Right ventricle myocardium inferior (tissue), 1 donor: ENCODE results near the gene DCD. TPM values are rescaled to one million over a fixed set of nuclear protein-coding genes. Genes with fewer than 3 reads are reported as not detected.

Experiments used
- ATAC-seq: fragments of 200-7000 bp; cut with Tn5 transposase; one replicate; pipeline ENCODE4 v1.9.1; 2020; ENCODE audit warnings: mild to moderate bottlenecking, moderate library complexity
- DNase-seq: peaks from one replicate; pipeline ENCODE4 v3.0.0; 2021; ENCODE audit errors: missing footprints
- intact Hi-C: fragments of 100-400 bp; cut with DNase I; formaldehyde crosslinking; loops from one replicate; pipeline ENCODE4 v1.11.0; 2022
- total RNA-seq: library from RNA; stranded (reverse); fragmentation: NEBNext Ultra II Directional; extraction: Animal tissue kit (Norgen Biotek cat#: 25700); gene quantifications from one replicate; pipeline ENCODE4 v1.2.1, GENCODE V29; 2021
- donor health status: DM: no; HTN: yes; CAD: no; lungs with severe emphysema.

Gene DCD
- total RNA-seq, 1 donor from 2014 or later, result not detected

DNA sequence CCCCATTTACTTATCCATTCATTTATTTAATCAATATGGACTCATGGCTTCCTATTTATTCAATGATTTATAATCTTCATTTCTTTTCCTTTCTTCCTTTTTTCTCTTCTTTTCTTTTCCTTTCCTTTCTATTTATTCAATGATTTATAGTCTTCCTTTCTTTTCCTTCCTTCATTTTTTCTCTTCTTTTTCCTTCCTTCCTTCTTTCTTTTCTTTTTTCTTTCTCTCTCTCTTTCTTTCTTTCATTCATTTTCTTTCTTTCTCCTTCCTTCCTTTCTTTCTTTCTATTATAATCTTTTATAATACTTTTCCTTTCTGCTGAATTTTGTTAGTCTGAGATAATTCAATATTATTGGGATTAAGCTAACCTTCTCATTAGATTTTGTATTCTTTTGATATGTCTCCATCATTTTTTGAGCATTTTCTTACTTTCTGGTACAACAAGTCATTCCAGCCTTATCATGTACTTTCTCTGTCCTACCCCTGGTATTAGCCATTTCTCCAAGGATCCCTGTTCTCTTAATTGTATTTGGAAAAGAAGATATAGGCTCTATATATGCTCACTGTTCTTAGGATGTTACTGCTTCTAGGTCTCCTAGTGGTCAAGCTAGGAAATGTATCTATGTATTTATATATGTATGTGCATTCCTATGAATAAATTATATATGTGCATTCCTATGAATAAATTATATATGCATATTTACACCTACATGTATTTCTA is 25.5 kb downstream of the DCD start:
- intact Hi-C loops, result no loop called here
- no peak for DNase-seq
- ATAC-seq, result no peak

DNA sequence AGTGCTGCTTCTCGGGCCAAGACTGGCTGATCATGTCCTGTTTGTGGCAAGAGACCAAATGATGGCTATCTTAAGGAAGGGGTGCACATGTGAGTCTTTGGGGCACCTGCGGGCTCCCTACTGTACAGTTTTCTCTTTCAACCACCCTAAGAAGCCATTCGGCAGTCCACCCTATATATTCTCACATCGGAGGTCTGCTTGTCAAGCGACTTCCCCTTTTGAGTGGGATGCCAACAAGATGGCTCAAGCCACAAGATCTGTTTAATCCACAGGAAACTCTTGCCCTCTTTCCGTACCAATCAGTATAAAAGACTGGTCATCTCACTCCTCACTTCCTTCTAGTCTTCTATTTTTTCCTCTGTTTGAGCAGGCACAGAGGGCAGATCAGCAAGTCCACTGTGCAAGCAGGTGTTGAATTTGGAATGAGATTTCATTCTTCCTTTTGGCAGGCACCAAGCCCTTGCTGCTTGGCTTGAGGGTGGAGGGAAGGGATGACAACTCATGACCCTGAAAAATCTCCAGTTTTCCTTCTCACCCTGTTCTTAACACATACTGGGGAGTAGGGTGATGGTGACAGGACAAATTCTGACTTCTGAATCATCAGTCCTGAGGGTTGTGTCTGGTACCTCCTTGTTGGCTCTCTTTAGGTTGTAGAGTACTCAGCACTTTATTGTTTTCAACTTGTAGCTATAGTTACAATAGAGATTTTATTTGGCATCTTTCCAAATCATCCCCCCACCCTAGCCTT is 31.1 kb downstream of the DCD start:
- ATAC-seq (no peak), DNase-seq (no peak)
- intact Hi-C loops, result no loop called here

DNA sequence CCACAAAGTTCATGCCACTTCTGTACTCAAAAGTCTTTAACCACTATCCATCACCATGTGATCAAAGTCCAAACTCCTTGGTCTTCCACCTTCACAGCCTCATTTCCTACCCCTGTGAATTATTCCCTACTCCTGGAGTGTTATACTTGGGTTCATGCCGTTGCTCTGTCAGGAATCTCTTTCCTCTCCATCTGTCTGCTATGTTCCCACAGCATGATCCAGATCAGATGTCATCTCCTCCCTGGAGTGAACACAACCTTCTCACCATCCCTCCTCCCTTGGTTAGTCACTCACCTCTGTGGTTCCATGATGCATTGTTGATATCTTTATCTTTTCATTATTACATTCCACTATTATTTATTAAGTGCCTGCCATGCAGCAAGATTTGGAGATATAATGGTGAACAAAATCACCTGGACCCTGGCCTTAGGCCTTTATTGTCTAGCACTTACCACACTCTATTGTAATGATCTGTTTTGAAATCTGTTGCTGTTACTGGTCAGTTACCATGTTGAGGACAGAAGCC is 35.9 kb downstream of the DCD start:
- no peak for ATAC-seq
- DNase-seq, result no peak
- intact Hi-C loops, result no loop called here

DNA sequence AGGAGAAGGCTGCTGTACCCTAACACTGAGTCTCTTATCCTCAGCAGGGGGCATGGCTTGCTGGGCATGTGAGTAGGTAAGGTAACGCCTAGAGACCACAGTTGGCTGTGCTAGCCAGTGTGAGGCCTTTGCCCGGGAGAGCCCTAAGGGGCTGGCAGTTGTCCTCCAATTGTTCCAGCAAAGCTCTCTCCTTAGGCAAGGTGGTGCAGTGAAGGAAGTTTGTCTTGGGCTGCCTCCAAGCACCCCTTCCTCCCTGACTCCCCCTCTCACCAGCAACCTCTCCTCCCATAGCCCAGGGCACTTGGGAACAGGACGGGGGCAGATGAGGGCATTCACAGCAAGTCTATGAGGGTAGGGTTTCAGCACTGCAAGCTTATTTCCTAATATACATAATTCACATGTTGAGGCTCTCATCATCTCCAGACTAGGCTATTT is 36.4 kb downstream of the DCD start:
- intact Hi-C loops, result no loop called here
- ATAC-seq (no peak), DNase-seq (no peak)

DNA sequence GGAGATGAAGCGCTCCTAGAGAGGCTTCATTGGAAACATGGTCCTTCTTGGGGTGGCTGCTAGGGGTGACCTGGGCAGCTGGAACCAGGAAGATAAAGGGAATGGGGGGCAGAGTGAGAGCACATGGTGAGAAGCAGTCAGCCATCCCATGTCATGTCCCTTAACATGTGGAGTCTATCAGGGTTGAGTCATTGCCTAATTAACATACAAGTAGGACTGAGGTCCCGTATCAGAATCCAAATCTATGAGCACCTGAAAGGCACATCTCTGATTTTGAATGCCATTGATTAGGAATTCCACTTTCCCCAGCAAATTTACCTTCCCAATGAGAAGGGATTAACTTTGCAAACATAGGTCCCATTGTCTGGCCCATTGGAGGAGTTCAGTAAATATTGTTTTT is 39.4 kb downstream of the DCD start:
- no peak for ATAC-seq
- intact Hi-C loops, result no loop called here

DNA sequence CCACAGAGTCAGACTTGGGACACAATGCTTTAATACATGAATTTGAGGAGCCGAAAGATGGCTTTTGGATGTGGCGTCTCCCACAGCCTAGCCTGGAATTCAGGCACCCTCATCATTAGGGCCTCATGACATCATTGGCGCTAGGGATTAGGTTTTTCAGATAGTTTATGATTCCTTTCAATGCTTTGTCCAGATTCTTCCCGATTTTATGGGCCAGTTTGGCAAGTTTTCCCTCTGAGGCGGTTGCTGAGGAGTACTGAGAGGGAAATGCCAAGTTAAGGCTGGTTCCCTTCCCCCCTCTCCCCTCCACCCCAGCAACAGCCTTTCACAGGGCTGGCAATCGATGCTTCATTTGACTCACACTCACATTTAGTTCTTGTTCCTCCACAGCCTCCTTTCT is 40.0 kb downstream of the DCD start:
- intact Hi-C loops, result no loop called here
- DNase-seq, result no peak
- ATAC-seq, result no peak

More for the DNA sequence above, 39.4 kb downstream of the DCD start:
- DNase-seq, result no peak

DNA sequence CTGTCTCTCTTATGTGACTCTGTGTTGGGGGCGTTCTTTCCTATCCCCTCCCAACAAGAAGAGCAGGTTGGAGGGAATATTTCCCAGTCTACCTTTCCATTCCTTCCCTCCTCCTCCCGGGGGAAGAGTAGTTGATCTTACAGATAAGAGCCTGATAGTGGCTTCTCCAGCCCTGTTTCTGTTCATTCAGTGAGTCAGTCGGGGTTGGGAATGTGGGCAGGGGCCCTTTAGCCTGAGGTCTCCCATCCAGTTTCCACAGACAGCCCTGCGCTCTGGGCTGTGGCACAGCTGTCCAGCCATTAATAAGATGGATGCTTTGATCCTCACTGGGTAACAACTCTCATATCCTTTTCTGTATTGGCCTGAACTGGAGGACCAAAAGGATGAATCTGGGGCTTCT is 41.6 kb downstream of the DCD start:
- ATAC-seq (no peak), DNase-seq (no peak)
- intact Hi-C loops, result no loop called here

DNA sequence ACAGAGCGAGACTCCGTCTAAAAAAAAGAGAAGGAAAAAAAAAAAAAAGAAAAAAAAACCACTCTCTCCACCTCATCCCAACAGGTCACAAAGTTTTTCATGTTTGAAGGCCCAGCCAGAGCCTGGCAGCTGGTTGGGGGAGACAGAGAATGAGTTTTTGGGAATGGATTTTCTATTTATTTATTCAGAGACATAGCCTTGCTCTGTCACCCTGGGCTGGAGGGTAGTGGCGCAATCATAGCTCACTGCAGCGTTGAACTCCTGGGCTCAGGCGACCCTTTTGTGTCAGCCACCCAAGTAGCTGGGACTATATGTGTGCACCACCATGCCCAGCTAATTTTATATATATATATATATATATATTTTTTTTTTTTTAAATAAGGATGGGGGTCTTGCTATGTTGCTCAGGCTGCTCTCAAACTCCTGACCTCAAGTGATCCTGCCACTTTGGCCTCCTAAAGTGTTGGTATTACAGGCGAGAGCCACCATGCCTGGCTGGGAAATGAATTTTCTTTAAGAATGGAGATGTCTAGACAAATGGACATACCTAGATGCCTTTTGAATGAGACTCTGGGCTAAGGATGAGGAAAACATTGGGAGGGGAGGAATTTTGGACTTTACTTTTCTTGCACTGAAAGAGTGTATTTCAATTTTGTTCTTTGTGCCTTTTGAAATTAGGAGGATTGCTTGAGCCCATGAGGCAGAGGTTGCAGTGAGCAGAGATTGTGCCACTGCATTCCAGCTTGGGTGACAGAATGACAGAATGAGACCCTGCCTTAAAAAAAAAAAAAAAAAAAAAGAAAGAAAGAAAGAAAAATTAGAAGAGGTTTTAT is 42.8 kb downstream of the DCD start:
- intact Hi-C loops, result no loop called here
- DNase-seq (no peak), ATAC-seq (no peak)

DNA sequence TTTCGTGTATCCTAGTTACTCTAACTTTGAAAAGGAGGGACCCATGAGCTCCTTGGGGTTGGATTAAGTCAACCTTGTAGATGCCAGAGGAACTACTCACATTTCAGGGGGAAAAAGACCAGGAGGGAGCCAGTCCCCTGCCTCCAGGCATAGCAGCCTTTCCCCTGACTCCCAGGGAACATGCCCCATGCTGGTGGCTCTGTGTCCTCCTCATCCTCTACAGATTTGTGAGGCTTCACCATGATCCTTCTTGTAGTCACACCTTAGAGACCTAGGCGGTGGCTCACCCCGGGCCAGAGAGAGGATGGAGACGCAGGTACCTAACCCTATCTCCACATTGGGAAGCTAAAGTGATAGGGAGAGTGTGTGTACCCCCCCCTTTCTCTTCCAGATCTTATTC is 43.7 kb downstream of the DCD start:
- DNase-seq (no peak), ATAC-seq (no peak)
- intact Hi-C loops, result no loop called here

DNA sequence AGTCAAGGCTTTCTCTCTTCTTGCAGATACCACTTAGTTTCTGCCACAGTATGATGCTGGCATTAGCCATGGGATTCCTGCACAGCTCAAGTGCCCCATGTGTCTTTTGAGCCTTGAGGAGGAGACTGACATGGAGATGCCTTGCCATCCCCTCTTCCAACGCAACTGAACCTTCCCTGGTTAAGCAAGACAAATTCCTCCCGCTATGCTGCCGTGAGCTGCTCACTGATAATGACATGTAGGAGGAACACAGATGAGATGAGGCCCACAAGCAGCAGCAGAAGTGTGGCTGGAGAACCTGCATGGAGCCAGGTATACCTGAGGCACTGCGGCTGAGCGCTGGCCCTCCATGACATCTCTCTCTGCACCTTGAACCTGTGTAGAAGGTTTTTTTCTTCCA is 44.3 kb downstream of the DCD start:
- DNase-seq (no peak), ATAC-seq (no peak)
- intact Hi-C loops, result no loop called here

DNA sequence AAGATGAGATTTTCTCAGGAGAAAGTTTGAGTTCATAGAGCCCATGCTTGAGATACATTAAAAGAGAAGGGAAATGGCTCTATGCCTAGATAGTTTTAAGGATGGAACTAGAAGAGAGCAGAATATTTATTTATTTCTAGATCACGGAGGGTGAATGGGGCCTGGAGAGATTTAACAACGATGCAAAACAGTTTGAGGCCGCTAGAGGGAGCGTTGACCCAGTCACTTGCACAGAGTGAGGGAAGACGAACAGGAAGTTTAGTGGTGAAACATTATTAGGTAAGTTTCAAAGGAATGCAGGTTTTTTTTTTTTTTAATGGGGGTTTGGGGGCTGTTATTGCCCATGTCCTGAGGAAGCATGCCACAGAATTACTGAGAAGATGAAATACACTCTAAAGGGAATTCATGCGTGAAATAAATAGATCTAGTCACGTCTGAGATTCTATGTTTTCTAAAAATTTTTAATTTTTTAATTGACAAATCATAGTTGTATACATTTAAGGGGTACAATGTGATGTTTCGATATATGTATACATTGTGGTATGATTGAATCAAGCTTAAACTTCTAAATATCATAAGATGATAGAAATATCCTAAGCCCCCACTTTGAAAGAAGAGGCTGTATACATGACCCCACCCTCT is 44.9 kb downstream of the DCD start:
- intact Hi-C loops, result no loop called here
- DNase-seq (no peak), ATAC-seq (peak; percentile 72)

DNA sequence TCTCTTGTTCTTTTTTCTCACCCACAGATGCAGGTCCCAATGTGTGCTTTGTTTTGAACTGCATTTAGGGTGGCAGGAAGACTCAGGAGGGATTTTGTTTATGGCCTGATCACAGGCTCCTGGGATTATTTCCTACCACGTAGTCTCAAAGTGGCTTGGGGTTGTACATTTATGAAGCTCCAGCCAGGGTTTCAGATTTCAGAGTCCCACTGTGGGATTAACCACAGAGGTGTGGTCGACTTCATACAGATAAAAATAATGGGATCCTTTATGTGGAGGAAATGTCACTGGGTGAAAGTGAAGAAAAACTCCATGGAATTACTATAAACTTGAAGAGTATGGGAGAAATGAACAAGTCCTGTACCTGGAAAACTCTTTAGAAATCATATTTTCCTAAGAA is 45.5 kb downstream of the DCD start:
- ATAC-seq, result no peak
- intact Hi-C loops, result no loop called here

DNA sequence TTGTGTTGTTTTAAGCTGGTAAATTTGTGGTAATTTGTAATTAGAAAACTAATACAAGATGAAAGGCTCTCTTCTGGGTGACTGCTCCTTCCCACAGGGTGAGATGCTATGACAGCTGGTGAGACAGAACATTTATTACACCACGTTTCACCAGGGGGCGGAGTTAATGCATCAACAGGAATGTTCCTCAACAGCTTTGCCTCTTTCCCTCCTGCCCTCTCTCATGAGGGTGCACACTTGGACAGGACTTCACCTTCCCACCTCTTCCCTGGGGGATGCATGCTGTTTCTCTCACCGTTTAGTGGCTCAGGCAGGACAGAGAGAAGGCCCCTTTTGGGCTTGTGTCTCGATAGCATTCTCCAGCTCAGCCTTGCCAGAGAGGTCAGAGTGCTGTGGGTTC is 46.3 kb downstream of the DCD start:
- ATAC-seq (no peak), DNase-seq (no peak)
- intact Hi-C loops, result no loop called here

More for the DNA sequence above, 45.5 kb downstream of the DCD start:
- no peak for DNase-seq

DNA sequence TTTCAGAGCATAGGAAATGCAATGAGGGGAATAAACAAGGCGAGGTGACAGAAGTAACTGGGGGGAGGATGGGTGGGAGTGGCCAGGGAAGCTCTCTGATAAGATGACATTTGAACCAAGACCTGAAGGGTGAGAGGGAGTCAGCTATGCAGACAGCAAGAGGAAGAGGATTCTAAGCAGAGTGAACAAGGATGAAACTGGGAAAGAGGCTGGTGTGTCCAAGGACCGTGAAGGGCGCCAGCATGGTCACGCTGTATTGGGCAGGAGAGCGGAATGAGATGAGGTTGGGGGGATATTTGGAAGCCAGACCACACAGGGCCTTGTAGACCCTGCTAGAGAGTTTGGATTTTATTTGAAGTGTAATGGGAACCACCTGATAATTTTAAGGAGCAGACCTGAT is 49.2 kb downstream of the DCD start:
- DNase-seq (no peak), ATAC-seq (no peak)
- intact Hi-C loops, result loop anchor here (5.0 kb wide), 1 partner anchor 358 kb away; no protein-coding TSS in a partner anchor

DNA sequence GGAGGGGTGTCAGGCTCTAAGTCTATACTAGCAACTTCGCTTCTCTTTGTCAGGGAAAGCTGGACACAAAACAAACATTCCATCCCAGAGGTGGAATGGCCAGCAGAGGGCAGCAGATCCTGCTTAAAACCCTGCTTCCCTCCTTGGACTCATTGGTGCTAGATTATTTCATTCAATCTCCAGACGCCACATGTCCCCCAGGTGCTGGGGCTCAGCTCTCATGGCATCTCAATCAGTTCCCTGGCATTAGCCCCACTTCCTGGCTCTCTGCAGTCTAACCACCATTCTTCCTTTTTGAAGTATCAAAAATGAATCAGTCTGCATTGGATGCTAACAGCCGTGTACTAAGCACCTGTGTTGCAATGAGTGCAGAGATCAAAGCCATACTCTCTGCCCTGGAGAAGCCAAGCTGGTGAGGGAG is 51.6 kb downstream of the DCD start:
- ATAC-seq, result peak; percentile 59
- intact Hi-C loops, result loop anchor here (5.0 kb wide), 1 partner anchor 361 kb away; no protein-coding TSS in a partner anchor

DNA sequence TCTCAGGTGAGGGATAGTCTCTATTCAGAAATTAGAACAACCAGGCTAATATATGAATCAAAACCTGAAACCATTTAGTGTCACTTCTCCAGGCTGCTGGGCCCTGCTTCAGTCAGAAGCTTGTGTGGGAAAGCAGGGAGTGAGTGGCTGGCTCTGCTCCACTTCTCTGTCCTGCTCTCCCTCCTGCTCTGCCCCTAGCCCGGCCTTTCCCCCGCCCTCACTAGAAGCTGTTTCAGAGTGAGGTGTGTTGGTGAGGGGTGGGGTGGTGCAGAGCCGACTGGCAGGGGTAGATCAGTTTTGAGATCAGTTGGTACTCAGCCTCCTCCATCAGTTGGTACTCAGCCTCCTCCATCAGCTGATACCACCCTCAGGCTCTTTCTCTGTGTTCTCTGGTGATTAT is 52.7 kb downstream of the DCD start:
- intact Hi-C loops, result loop anchor here (5.0 kb wide), 1 partner anchor 362 kb away; no protein-coding TSS in a partner anchor
- no peak for DNase-seq
- no peak for ATAC-seq

More for the DNA sequence above, 51.6 kb downstream of the DCD start:
- no peak for DNase-seq
